NB4 (cell line): ENCODE data around the gene TMEM72.

ENCODE experiments used
- MYC ChIP-seq: IDR thresholded peaks from 2 replicates; pipeline ENCODE4 v1.6.1; 2011; ENCODE audit warnings: low read depth, low read length
- POLR2A ChIP-seq: IDR thresholded peaks from 2 replicates; pipeline ENCODE4 v1.6.1; 2011; ENCODE audit warnings: mild to moderate bottlenecking; ENCODE audit not compliant: insufficient read length; ENCODE audit errors: extremely low read depth
- TF ChIP-seq, protein P1 (sequence below): IDR thresholded peaks from one replicate; pipeline ENCODE4 v1.5.1; 2012; ENCODE audit warnings: low read depth, low read length
- TF ChIP-seq, protein P2 (sequence below): IDR thresholded peaks from 2 replicates; pipeline ENCODE4 v1.6.1; 2011; ENCODE audit warnings: low read depth, low read length

DNA sequence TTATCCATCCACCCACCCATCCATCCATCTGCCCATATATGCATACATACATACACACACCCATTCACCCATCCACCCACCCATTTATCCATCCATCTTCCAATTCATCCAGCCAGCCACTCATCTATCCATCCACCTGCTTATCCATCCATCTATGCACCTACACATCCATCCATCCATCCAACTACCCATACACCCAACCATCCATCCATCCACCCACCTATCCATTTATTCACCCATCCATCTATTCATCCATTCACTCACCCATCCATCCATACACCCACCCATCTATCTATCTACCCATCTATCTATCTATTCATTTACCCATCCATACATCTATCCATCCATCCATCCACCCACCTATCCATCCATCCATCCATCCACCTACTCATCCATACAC is 17.3 kb downstream of the TMEM72 start:
- TF ChIP-seq, protein P1, sequence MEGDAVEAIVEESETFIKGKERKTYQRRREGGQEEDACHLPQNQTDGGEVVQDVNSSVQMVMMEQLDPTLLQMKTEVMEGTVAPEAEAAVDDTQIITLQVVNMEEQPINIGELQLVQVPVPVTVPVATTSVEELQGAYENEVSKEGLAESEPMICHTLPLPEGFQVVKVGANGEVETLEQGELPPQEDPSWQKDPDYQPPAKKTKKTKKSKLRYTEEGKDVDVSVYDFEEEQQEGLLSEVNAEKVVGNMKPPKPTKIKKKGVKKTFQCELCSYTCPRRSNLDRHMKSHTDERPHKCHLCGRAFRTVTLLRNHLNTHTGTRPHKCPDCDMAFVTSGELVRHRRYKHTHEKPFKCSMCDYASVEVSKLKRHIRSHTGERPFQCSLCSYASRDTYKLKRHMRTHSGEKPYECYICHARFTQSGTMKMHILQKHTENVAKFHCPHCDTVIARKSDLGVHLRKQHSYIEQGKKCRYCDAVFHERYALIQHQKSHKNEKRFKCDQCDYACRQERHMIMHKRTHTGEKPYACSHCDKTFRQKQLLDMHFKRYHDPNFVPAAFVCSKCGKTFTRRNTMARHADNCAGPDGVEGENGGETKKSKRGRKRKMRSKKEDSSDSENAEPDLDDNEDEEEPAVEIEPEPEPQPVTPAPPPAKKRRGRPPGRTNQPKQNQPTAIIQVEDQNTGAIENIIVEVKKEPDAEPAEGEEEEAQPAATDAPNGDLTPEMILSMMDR = no peak
- TF ChIP-seq POLR2A = no peak
- no peak for TF ChIP-seq MYC
- TF ChIP-seq, protein P2, sequence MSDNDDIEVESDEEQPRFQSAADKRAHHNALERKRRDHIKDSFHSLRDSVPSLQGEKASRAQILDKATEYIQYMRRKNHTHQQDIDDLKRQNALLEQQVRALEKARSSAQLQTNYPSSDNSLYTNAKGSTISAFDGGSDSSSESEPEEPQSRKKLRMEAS = no peak
